Karpas-422 (cell line): Measurements from ENCODE around the gene PIGM. TPM values are rescaled to one million over a fixed set of nuclear protein-coding genes. Genes with fewer than 3 reads are reported as not detected.

Source experiments
- DNase-seq: peaks from one replicate; pipeline ENCODE4 v3.0.0-alpha.2; 2015
- H2AFZ ChIP-seq: fragments of 200-600 bp; sonication (generic); 2 replicates; pipeline ENCODE4 v1.6.1; 2014; ENCODE audit warnings: antibody characterized with exemption, low read length, mixed read lengths
- H3K27ac ChIP-seq: fragments of 200-600 bp; sonication (generic); 2 replicates; pipeline ENCODE4 v1.5.1; 2014; ENCODE audit warnings: mild to moderate bottlenecking, low read length, moderate library complexity
- H3K27me3 ChIP-seq: fragments of 200-600 bp; sonication (generic); 2 replicates; pipeline ENCODE4 v1.6.1; 2014; ENCODE audit warnings: low read length, mixed read lengths
- H3K36me3 ChIP-seq: fragments of 200-600 bp; sonication (generic); 2 replicates; pipeline ENCODE4 v1.6.1; 2014; ENCODE audit warnings: low read length, mixed read lengths; ENCODE audit not compliant: insufficient read depth
- H3K4me1 ChIP-seq: fragments of 200-600 bp; sonication (generic); 2 replicates; pipeline ENCODE4 v1.6.1; 2014; ENCODE audit warnings: mild to moderate bottlenecking, low read length, mixed read lengths
- H3K4me2 ChIP-seq: fragments of 200-600 bp; sonication (generic); 2 replicates; pipeline ENCODE4 v1.6.1; 2014; ENCODE audit warnings: low read length, low read depth, mild to moderate bottlenecking; ENCODE audit not compliant: poor library complexity, severe bottlenecking
- H3K4me3 ChIP-seq: fragments of 200-600 bp; sonication (generic); 2 replicates; pipeline ENCODE4 v1.5.1; 2014; ENCODE audit warnings: mild to moderate bottlenecking, antibody characterized with exemption, low read length, mixed read lengths
- H3K79me2 ChIP-seq: fragments of 200-600 bp; sonication (generic); 2 replicates; pipeline ENCODE4 v1.6.1; 2014; ENCODE audit warnings: mild to moderate bottlenecking, low read length, mixed read lengths
- H3K9ac ChIP-seq: fragments of 200-600 bp; sonication (generic); 2 replicates; pipeline ENCODE4 v1.6.0; 2014; ENCODE audit warnings: low read length
- H3K9me2 ChIP-seq: fragments of 200-600 bp; sonication (generic), shearing (Covaris generic); replicated peaks from 2 replicates; pipeline ENCODE4 v1.6.0; 2014; ENCODE audit warnings: mild to moderate bottlenecking, low read length, moderate library complexity; ENCODE audit not compliant: insufficient read depth
- H3K9me3 ChIP-seq: fragments of 300-700, 200-600 bp; sonication (generic); 2 replicates; pipeline ENCODE4 v1.6.1; 2014; ENCODE audit warnings: low read length, mixed read lengths
- H4K20me1 ChIP-seq: fragments of 200-600 bp; sonication (generic); 2 replicates; pipeline ENCODE4 v1.6.1; 2014; ENCODE audit warnings: mild to moderate bottlenecking, antibody characterized with exemption, low read length, low read depth; ENCODE audit not compliant: insufficient read depth
- total RNA-seq: library from RNA; depleted of rRNA; stranded (reverse); fragments of >200 nt; shearing (Covaris generic); gene quantifications from 2 replicates; pipeline ENCODE4 v1.2.3, GENCODE V29; 2014; ENCODE audit warnings: low replicate concordance

Gene PIGM
- total RNA-seq, 1 experiment from 2014 or later = 6.3 TPM

GRCh38 chr1:160022330-160023310 lies 9.2 kb downstream of the PIGM start:
- DNase-seq = no peak
- no peaks in the 10 kb centered on the region for H3K27me3 ChIP-seq
- no peak overlapping the region for H3K4me3 ChIP-seq
- no peak overlapping the region for H2AFZ ChIP-seq
- no peak overlapping the region for H3K27ac ChIP-seq
- no peaks in the 10 kb centered on the region for H3K4me1 ChIP-seq
- H3K4me2 ChIP-seq = no peak overlapping the region
- no peaks in the 10 kb centered on the region for H3K79me2 ChIP-seq
- H3K9me2 ChIP-seq = no peaks in the 10 kb centered on the region
- H3K36me3 ChIP-seq = no peaks in the 10 kb centered on the region
- no peaks in the 10 kb centered on the region for H3K9me3 ChIP-seq
- H4K20me1 ChIP-seq = no peaks in the 10 kb centered on the region
- H3K9ac ChIP-seq = no peak overlapping the region

- H3K27ac ChIP-seq = no peak overlapping the region
- DNase-seq = no peak
Observed at GRCh38 chr1:160021376-160022074, 10.3 kb downstream of the PIGM start.

GRCh38 chr1:160020196-160020595 lies 11.6 kb downstream of the PIGM start:
- no peak overlapping the region for H3K9ac ChIP-seq

More at GRCh38 chr1:160021376-160022074, 10.3 kb downstream of the PIGM start:
- Histone ChIP-seq H3K9ac (no peak overlapping the region), H3K4me2 (no peak overlapping the region), H3K27me3 (no peaks in the 10 kb centered on the region), H3K4me1 (no peaks in the 10 kb centered on the region), H3K4me3 (no peak overlapping the region), H2AFZ (no peak overlapping the region), H3K9me2 (no peaks in the 10 kb centered on the region), H4K20me1 (no peaks in the 10 kb centered on the region), H3K9me3 (no peaks in the 10 kb centered on the region), H3K79me2 (no peaks in the 10 kb centered on the region), H3K36me3 (no peaks in the 10 kb centered on the region)

GRCh38 chr1:160018900-160019299 lies 12.9 kb downstream of the PIGM start:
- Histone ChIP-seq H3K4me3 (no peak overlapping the region), H4K20me1 (no peaks in the 10 kb centered on the region), H3K9ac (no peak overlapping the region), H2AFZ (no peak overlapping the region), H3K36me3 (no peaks in the 10 kb centered on the region), H3K9me3 (no peaks in the 10 kb centered on the region), H3K4me2 (no peak overlapping the region), H3K27me3 (no peaks in the 10 kb centered on the region), H3K27ac (no peak overlapping the region), H3K9me2 (no peaks in the 10 kb centered on the region), H3K79me2 (no peaks in the 10 kb centered on the region), H3K4me1 (no peaks in the 10 kb centered on the region)
- DNase-seq = no peak

More at GRCh38 chr1:160020196-160020595, 11.6 kb downstream of the PIGM start:
- H2AFZ ChIP-seq = no peak overlapping the region
- no peaks in the 10 kb centered on the region for H4K20me1 ChIP-seq
- no peaks in the 10 kb centered on the region for H3K79me2 ChIP-seq
- H3K27me3 ChIP-seq = no peaks in the 10 kb centered on the region
- no peaks in the 10 kb centered on the region for H3K9me2 ChIP-seq
- H3K4me1 ChIP-seq = no peaks in the 10 kb centered on the region
- no peak for DNase-seq
- no peaks in the 10 kb centered on the region for H3K36me3 ChIP-seq
- H3K4me3 ChIP-seq = no peak overlapping the region
- H3K9me3 ChIP-seq = no peaks in the 10 kb centered on the region
- no peak overlapping the region for H3K4me2 ChIP-seq
- no peak overlapping the region for H3K27ac ChIP-seq

GRCh38 chr1:160018347-160018746 lies 13.4 kb downstream of the PIGM start:
- no peaks in the 10 kb centered on the region for H3K4me1 ChIP-seq
- no peaks in the 10 kb centered on the region for H3K9me3 ChIP-seq
- no peaks in the 10 kb centered on the region for H3K36me3 ChIP-seq
- H3K9me2 ChIP-seq = no peaks in the 10 kb centered on the region
- H3K27ac ChIP-seq = no peak overlapping the region
- no peak overlapping the region for H3K9ac ChIP-seq
- H4K20me1 ChIP-seq = no peaks in the 10 kb centered on the region
- no peak overlapping the region for H2AFZ ChIP-seq
- H3K79me2 ChIP-seq = no peaks in the 10 kb centered on the region
- no peaks in the 10 kb centered on the region for H3K27me3 ChIP-seq
- no peak overlapping the region for H3K4me2 ChIP-seq
- no peak for DNase-seq
- no peak overlapping the region for H3K4me3 ChIP-seq

- no peaks in the 10 kb centered on the region for H3K9me2 ChIP-seq
- no peak for DNase-seq
- H3K27ac ChIP-seq = no peak overlapping the region
- no peak overlapping the region for H3K9ac ChIP-seq
- no peaks in the 10 kb centered on the region for H3K27me3 ChIP-seq
- no peaks in the 10 kb centered on the region for H3K79me2 ChIP-seq
- H2AFZ ChIP-seq = no peak overlapping the region
- H3K4me3 ChIP-seq = no peak overlapping the region
- H4K20me1 ChIP-seq = no peaks in the 10 kb centered on the region
- H3K4me2 ChIP-seq = no peak overlapping the region
- H3K4me1 ChIP-seq = no peaks in the 10 kb centered on the region
- H3K36me3 ChIP-seq = no peaks in the 10 kb centered on the region
- no peaks in the 10 kb centered on the region for H3K9me3 ChIP-seq
Observed at GRCh38 chr1:160017592-160017991, 14.2 kb downstream of the PIGM start.

GRCh38 chr1:160011781-160012180 lies 20.0 kb downstream of the PIGM start:
- no peak for DNase-seq
- H3K4me1 ChIP-seq = no peaks in the 10 kb centered on the region
- no peaks in the 10 kb centered on the region for H3K79me2 ChIP-seq
- H3K9me2 ChIP-seq = no peaks in the 10 kb centered on the region
- no peaks in the 10 kb centered on the region for H3K9me3 ChIP-seq
- no peak overlapping the region for H3K27ac ChIP-seq
- no peaks in the 10 kb centered on the region for H3K27me3 ChIP-seq
- no peak overlapping the region for H3K4me2 ChIP-seq
- H4K20me1 ChIP-seq = no peaks in the 10 kb centered on the region
- no peak overlapping the region for H2AFZ ChIP-seq
- no peaks in the 10 kb centered on the region for H3K36me3 ChIP-seq
- H3K4me3 ChIP-seq = no peak overlapping the region
- no peak overlapping the region for H3K9ac ChIP-seq

- H3K4me2 ChIP-seq = no peak overlapping the region
- H3K4me1 ChIP-seq = no peaks in the 10 kb centered on the region
- no peaks in the 10 kb centered on the region for H3K9me3 ChIP-seq
- no peaks in the 10 kb centered on the region for H3K27me3 ChIP-seq
- H3K36me3 ChIP-seq = no peaks in the 10 kb centered on the region
- no peak overlapping the region for H2AFZ ChIP-seq
- no peaks in the 10 kb centered on the region for H3K79me2 ChIP-seq
- no peaks in the 10 kb centered on the region for H3K9me2 ChIP-seq
- peak; percentile 26 for DNase-seq
- H3K4me3 ChIP-seq = no peak overlapping the region
- H4K20me1 ChIP-seq = no peaks in the 10 kb centered on the region
- no peak overlapping the region for H3K9ac ChIP-seq
- H3K27ac ChIP-seq = no peak overlapping the region
Observed at GRCh38 chr1:160009801-160010200, 22.0 kb downstream of the PIGM start.
